BLaER1 treated with 17β-estradiol and CSF1 and Interleukin-3, amounts not matched to agents 10 nM and 100 nM (cell line): Measurements from ENCODE around the gene TNFSF12.

ENCODE experiments used
- H3K27ac ChIP-seq, 11 experiments: shearing (Covaris generic); formaldehyde crosslinking; 2 replicates each; pipeline ENCODE4 v1.8.1; 2022
- H3K27me3 ChIP-seq, 11 experiments: shearing (Covaris generic); formaldehyde crosslinking; 2 replicates each; pipeline ENCODE4 v1.8.1; 2022
- H3K36me3 ChIP-seq, 11 experiments: shearing (Covaris generic); formaldehyde crosslinking; 2 replicates each; pipeline ENCODE4 v1.8.1; 2022
- H3K4me1 ChIP-seq, 10 experiments: shearing (Covaris generic); formaldehyde crosslinking; 2 replicates each; pipeline ENCODE4 v1.8.1; 2022
- H3K4me2 ChIP-seq, 11 experiments: shearing (Covaris generic); formaldehyde crosslinking; 2 replicates each; pipeline ENCODE4 v1.8.1; 2022
- H3K4me3 ChIP-seq, 10 experiments: shearing (Covaris generic); formaldehyde crosslinking; 2 replicates each; pipeline ENCODE4 v1.8.1; 2022
- H3K9ac ChIP-seq, 11 experiments: shearing (Covaris generic); formaldehyde crosslinking; 2 replicates each; pipeline ENCODE4 v1.8.1; 2022
- H3K9me3 ChIP-seq, 11 experiments: shearing (Covaris generic); formaldehyde crosslinking; replicated peaks in 1 of 11; 2 replicates each; pipeline ENCODE4 v1.8.1; 2022
- H4K20me1 ChIP-seq, 11 experiments: shearing (Covaris generic); formaldehyde crosslinking; 2 replicates each; pipeline ENCODE4 v1.8.1; 2022
- Cebpa-rat ChIP-seq, 11 experiments: shearing (Covaris generic); IDR thresholded peaks; 2 replicates each; pipeline ENCODE4 v1.8.1; 2022

TNFSF12 gene

GRCh38 chr17:7548585-7549400, at the start of gene TNFSF12:
TSS of gene TNFSF12 (plus strand) at chr17:7549058. CDS start at chr17:7549154, 96 bp downstream.
- Histone ChIP-seq H3K9me3 (no peaks in the 10 kb centered on the region), H3K4me1 (peaks cover 52 to 76% (median 65%) of the 10 kb centered on the region in 10 experiments), H4K20me1 (no peaks in the 10 kb centered on the region), H3K4me3 (peak within 1 kb of the TSS; percentile 50 to 80 (median 68)), H3K27me3 (no peaks in the 10 kb centered on the region), H3K36me3 (no peaks in the 10 kb centered on the region; a peak in 1 of 22 replicates), H3K27ac (peak within 1 kb of the TSS; percentile 60 to 92 (median 87)), H3K9ac (peak within 1 kb of the TSS; percentile 68 to 88 (median 77)), H3K4me2 (peak within 1 kb of the TSS; percentile 85 to 99 (median 95))
- no peak for TF ChIP-seq Cebpa-rat (IDR thresholded peaks at IDR 0.05)

- peaks cover 33 to 100% (median 94%) of the 10 kb centered on the region in 11 experiments for H4K20me1 ChIP-seq
- H3K27ac ChIP-seq, result no peak overlapping the region
- H3K4me2 ChIP-seq, result no peak overlapping the region
- no peaks in the 10 kb centered on the region for H3K4me1 ChIP-seq
- no peak overlapping the region for H3K4me3 ChIP-seq
- H3K27me3 ChIP-seq, result no peaks in the 10 kb centered on the region
- H3K36me3 ChIP-seq, result peaks cover 93 to 100% (median 100%) of the 10 kb centered on the region in 11 experiments
- no peaks in the 10 kb centered on the region for H3K9me3 ChIP-seq
- no peak overlapping the region for H3K9ac ChIP-seq
- no peak for TF ChIP-seq Cebpa-rat (IDR thresholded peaks at IDR 0.05)
Measured at GRCh38 chr17:7499161-7499560, 49.7 kb upstream of the TNFSF12 start.

- Histone ChIP-seq H3K4me1 (no peaks in the 10 kb centered on the region), H3K9ac (0 out of 22 replicates have a peak overlapping the region, but pooled peaks of 1 of the 11 experiments have one; percentile 26), H3K27me3 (no peaks in the 10 kb centered on the region), H3K27ac (no peak overlapping the region), H3K36me3 (peaks cover 100% of the 10 kb centered on the region in 11 experiments), H3K4me2 (no peak overlapping the region), H3K9me3 (no peaks in the 10 kb centered on the region), H4K20me1 (peaks cover 10 to 99% (median 78%) of the 10 kb centered on the region in 11 experiments; a peak in 21 of 22 replicates), H3K4me3 (no peak overlapping the region)
- TF ChIP-seq Cebpa-rat (IDR thresholded peaks at IDR 0.05), result no peak
Measured at GRCh38 chr17:7501729-7502128, 47.1 kb upstream of the TNFSF12 start.

GRCh38 chr17:7502171-7502847, 46.5 kb upstream of the TNFSF12 start:
- Histone ChIP-seq H3K9ac (peak overlapping the region in 1 of 11 experiments; percentile 26; a peak in 1 of 22 replicates), H4K20me1 (peaks cover 7 to 99% (median 78%) of the 10 kb centered on the region in 11 experiments; a peak in 21 of 22 replicates), H3K36me3 (peaks cover 100% of the 10 kb centered on the region in 11 experiments), H3K27ac (no peak overlapping the region), H3K4me3 (no peak overlapping the region), H3K27me3 (no peaks in the 10 kb centered on the region), H3K4me2 (no peak overlapping the region), H3K4me1 (no peaks in the 10 kb centered on the region), H3K9me3 (no peaks in the 10 kb centered on the region)
- TF ChIP-seq Cebpa-rat (IDR thresholded peaks at IDR 0.05), result no peak

- Histone ChIP-seq H3K9ac (no peak overlapping the region), H4K20me1 (peaks cover 3 to 99% (median 72%) of the 10 kb centered on the region in 11 experiments; a peak in 21 of 22 replicates), H3K4me2 (no peak overlapping the region), H3K4me3 (no peak overlapping the region), H3K27ac (no peak overlapping the region), H3K36me3 (peaks cover 100% of the 10 kb centered on the region in 11 experiments), H3K4me1 (no peaks in the 10 kb centered on the region), H3K27me3 (no peaks in the 10 kb centered on the region), H3K9me3 (no peaks in the 10 kb centered on the region)
- TF ChIP-seq Cebpa-rat (IDR thresholded peaks at IDR 0.05), result no peak
Measured at GRCh38 chr17:7502987-7503386, 45.9 kb upstream of the TNFSF12 start.

- Histone ChIP-seq H3K4me3 (no peak overlapping the region), H3K9me3 (no peaks in the 10 kb centered on the region), H3K4me1 (no peaks in the 10 kb centered on the region), H3K4me2 (no peak overlapping the region), H3K36me3 (peaks cover 100% of the 10 kb centered on the region in 11 experiments), H3K9ac (no peak overlapping the region; a peak in 1 of 22 replicates), H3K27ac (no peak overlapping the region), H4K20me1 (peaks cover 3 to 96% (median 70%) of the 10 kb centered on the region in 11 experiments; a peak in 21 of 22 replicates), H3K27me3 (no peaks in the 10 kb centered on the region)
- no peak for TF ChIP-seq Cebpa-rat (IDR thresholded peaks at IDR 0.05)
Measured at GRCh38 chr17:7503521-7503920, 45.3 kb upstream of the TNFSF12 start.

GRCh38 chr17:7508145-7508544, 40.7 kb upstream of the TNFSF12 start:
- Histone ChIP-seq H3K4me2 (no peak overlapping the region), H3K4me3 (no peak overlapping the region), H3K36me3 (peaks cover 100% of the 10 kb centered on the region in 11 experiments), H3K9ac (no peak overlapping the region), H3K27me3 (no peaks in the 10 kb centered on the region), H4K20me1 (peaks cover 0 to 86% (median 61%) of the 10 kb centered on the region in 11 experiments; a peak in 18 of 22 replicates), H3K9me3 (no peaks in the 10 kb centered on the region), H3K27ac (no peak overlapping the region), H3K4me1 (peaks cover 0 to 7% (median 0%) of the 10 kb centered on the region in 10 experiments; a peak in 2 of 20 replicates)
- no peak for TF ChIP-seq Cebpa-rat (IDR thresholded peaks at IDR 0.05)

GRCh38 chr17:7508846-7509245, 40.0 kb upstream of the TNFSF12 start:
- peaks cover 0 to 13% (median 0%) of the 10 kb centered on the region in 10 experiments; a peak in 3 of 20 replicates for H3K4me1 ChIP-seq
- H3K27ac ChIP-seq, result no peak overlapping the region
- H3K4me2 ChIP-seq, result no peak overlapping the region
- peaks cover 100% of the 10 kb centered on the region in 11 experiments for H3K36me3 ChIP-seq
- H3K27me3 ChIP-seq, result no peaks in the 10 kb centered on the region
- peaks cover 0 to 84% (median 61%) of the 10 kb centered on the region in 11 experiments; a peak in 18 of 22 replicates for H4K20me1 ChIP-seq
- no peaks in the 10 kb centered on the region for H3K9me3 ChIP-seq
- no peak overlapping the region for H3K4me3 ChIP-seq
- TF ChIP-seq Cebpa-rat (IDR thresholded peaks at IDR 0.05), result no peak
- H3K9ac ChIP-seq, result peak overlapping the region in 1 of 11 experiments; percentile 11; a peak in 1 of 22 replicates

GRCh38 chr17:7509937-7510336, 38.9 kb upstream of the TNFSF12 start:
- H3K27me3 ChIP-seq, result no peaks in the 10 kb centered on the region
- no peaks in the 10 kb centered on the region for H3K9me3 ChIP-seq
- peaks cover 0 to 15% (median 4%) of the 10 kb centered on the region in 10 experiments; a peak in 14 of 20 replicates for H3K4me1 ChIP-seq
- peaks cover 0 to 81% (median 52%) of the 10 kb centered on the region in 11 experiments; a peak in 18 of 22 replicates for H4K20me1 ChIP-seq
- peaks cover 92 to 100% (median 97%) of the 10 kb centered on the region in 11 experiments for H3K36me3 ChIP-seq
- H3K4me3 ChIP-seq, result no peak overlapping the region
- no peak for TF ChIP-seq Cebpa-rat (IDR thresholded peaks at IDR 0.05)
- H3K9ac ChIP-seq, result no peak overlapping the region
- H3K4me2 ChIP-seq, result no peak overlapping the region
- H3K27ac ChIP-seq, result no peak overlapping the region
